GM18502 (cell line): ENCODE results near the gene RAB43.
"Not testable (repeated sequence)": the region's sequence is repeated elsewhere in the genome, so short reads cannot be mapped to it uniquely, and the experiment has no call there.

Experiments
- ATAC-seq: cut with Tn5 transposase; IDR thresholded peaks from one replicate; pipeline ENCODE4 v1.9.1; 2021; ENCODE audit warnings: mild to moderate bottlenecking; ENCODE audit not compliant: unreplicated experiment, poor library complexity

RAB43 gene

GRCh38 chr3:129101370-129102138 is 20.1 kb downstream of the RAB43 start:
- ATAC-seq: no peak

DNA sequence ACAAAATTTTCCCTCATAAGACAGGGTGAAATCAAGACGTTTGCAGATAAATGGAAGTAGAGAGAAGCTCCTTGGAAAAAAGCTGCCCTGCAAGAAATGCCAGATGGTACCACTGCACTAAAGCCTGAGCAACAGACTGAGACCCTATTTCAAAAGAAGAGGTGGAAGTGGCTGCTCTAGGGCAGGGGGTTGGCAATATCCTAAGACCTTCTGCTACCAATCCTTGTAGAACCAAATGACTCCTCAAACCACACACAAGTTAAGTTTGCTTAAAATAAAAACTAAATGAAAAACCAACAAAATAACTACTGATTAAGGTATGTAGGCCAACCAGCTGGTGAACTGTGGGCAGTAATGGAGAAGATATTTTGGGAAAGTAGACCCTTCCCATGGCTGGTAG is 21.3 kb downstream of the RAB43 start:
- ATAC-seq: no peak

- no peak for ATAC-seq
Measured at GRCh38 chr3:129095285-129095684, 26.3 kb downstream of the RAB43 start.

DNA sequence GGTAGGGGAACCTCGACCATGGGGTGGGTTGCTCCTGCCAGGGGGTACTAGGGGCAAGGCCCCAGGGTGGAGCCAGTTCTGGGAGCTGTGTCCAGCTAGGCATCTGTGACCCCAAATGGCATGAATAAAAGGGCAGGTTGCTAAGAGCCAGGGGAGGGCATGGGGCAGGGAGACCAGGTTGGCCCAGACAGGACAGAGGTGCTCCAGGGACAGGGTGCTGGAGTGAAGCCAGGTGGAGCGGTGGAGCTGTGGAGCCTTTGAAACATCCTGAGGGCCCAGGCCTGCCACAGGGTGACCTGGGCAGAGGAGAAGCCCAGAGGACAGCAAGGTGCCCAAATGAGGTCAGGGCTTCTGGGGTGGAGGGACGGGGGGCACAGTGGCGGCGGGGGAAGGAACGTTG is 33.3 kb downstream of the RAB43 start:
- ATAC-seq: not testable (repeated sequence)

GRCh38 chr3:129087904-129088303 is 33.7 kb downstream of the RAB43 start:
- ATAC-seq: not testable (repeated sequence)

DNA sequence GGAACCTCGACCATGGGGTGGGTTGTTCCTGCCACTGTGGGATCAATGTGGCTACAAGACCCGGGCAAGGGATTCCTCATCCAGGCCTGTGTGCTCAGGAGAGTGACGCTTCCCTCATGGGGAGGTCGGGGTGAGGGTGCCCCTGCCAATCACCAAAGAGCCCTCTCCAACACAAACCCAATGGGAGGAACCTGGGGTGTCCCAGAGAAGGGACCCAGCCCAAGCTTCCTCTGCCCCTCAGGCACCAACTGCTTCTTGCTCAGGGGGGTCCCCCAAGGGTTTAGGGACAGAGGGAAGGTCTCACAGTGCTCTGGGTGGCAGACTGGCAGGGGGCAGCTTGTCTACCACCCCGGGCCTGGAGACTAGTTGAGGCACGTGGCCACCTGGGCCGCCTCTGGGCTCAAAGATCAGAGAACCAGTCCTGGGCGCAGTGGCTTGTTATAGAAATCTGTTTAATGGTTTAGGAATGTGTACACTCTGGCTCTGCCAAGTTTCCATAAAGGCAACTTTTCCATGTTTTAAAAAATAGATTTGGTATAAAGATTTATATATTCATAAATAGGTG is 34.4 kb downstream of the RAB43 start:
- ATAC-seq: no peak

DNA sequence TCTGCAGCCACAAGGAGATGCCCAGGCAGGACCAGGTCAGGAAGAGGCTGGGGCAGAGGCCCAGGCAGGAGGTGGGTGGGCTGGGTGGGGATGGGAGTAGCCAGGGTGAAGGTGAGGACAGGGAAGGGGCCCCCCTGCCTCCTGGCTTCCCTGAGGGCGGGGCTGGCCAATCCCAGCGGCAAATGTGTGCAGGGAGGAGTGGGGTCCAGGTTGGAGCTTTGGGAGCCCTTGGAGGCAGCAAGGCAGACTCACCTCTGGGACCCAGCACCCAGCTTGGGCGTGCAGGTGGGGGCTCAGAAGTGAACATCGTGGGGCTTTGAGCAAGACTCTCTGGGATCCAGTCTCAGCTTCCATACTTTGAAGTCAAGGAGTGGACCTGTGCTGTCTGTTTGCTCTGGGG is 35.8 kb downstream of the RAB43 start:
- no peak for ATAC-seq

GRCh38 chr3:129085165-129085715 is 36.4 kb downstream of the RAB43 start:
- ATAC-seq: no peak

GRCh38 chr3:129084501-129084900 is 37.1 kb downstream of the RAB43 start:
- no peak for ATAC-seq

GRCh38 chr3:129082026-129082425 is 39.6 kb downstream of the RAB43 start:
- no peak for ATAC-seq

DNA sequence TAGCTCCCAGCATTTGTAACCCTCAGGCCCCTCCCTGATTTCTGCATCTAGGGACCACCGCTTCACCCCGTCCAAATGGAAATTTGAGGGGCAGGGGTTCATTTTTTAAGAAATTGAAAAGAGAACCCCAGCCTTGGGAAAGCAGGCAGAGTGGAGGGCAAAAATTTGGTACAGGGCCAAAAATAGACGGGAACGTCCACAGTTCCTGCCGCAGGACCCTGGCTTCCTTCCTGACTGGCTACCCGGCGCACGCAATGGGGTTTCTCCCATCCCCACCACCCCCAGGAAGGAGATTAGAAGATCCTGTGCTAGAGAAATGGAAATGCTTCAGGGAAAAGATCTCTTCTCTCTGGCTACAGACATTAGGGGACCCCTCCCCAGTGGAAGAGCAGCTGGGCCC is 40.1 kb downstream of the RAB43 start:
- no peak for ATAC-seq

DNA sequence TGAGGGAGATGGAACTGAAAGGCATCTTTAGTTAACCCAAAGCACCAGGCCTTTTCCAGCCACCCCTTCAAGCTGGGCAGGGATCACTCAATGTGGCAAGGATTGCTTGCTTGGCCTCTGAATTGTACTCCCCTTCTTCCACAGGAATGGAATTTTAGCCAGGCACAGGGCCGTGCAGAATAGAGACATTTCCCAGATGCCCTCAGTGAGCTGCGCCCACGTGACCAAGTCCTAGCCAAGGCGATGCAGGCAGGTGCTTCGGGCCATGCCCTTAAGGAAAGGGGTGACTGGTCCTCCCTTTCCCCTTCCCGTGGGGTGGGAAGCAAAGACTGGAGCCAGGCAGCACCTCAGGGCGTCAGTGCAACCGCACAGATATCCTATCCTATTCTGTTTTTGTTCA is 43.1 kb downstream of the RAB43 start:
- ATAC-seq: no peak

DNA sequence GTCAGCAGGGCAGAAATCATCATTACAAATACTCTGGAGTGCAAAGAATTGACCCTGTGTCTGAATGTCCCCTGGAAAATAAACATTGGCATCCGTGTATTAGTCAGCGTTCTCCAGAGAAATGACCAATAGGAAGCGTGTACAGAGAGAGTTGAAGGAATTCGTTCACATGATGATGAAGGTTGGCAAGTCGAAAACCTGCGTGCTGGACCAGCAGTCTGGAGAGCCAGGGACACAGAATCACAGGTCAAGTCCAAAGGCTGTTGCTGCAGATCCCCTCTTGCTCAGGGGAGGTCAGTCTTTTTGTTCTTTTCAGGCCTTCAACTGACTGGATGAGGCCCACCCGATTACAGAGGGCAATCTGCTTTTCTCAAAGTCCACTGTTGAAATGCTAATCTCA is 44.4 kb downstream of the RAB43 start:
- ATAC-seq: no peak

GRCh38 chr3:129070086-129070885 is 51.3 kb downstream of the RAB43 start:
- ATAC-seq: no peak

DNA sequence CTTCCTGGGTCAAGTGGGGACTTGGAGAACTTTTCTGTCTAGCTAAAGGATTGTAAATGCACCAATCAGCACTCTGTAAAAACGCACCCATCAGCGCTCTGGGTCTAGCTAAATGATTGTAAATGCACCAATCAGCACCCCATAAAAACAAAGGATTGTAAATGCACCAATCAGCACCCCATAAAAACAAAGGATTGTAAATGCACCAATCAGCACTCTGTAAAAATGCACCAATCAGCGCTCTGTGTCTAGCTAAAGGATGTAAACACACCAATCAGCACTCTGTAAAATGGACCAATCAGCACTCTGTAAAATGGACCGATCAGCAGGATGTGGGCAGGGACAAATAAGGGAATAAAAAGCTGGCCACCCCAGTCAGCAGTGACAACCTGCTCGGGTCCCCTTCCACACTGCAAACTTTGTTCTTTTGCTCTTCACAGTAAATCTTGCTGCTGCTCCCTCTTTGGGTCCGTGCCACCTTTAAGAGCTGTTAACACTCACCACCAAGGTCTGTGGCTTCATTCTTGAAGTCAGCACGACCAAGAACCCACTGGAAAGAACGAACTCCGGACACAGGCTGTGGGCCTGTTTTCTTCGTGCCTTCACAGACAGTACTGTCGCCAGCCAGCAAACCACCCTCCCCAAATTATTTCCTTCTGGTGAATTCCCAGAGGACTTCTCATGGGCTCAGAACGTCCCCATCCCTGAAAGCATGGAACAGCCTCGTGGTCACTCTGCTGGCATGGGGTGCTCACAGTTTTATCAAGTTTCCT is 52.1 kb downstream of the RAB43 start:
- not testable (repeated sequence) for ATAC-seq

GRCh38 chr3:129068291-129068886 is 53.2 kb downstream of the RAB43 start:
- ATAC-seq: no peak

- not testable (repeated sequence) for ATAC-seq
Measured at GRCh38 chr3:129067719-129068118, 53.9 kb downstream of the RAB43 start.

- ATAC-seq: no peak
Measured at GRCh38 chr3:129065720-129066073, 55.9 kb downstream of the RAB43 start.

DNA sequence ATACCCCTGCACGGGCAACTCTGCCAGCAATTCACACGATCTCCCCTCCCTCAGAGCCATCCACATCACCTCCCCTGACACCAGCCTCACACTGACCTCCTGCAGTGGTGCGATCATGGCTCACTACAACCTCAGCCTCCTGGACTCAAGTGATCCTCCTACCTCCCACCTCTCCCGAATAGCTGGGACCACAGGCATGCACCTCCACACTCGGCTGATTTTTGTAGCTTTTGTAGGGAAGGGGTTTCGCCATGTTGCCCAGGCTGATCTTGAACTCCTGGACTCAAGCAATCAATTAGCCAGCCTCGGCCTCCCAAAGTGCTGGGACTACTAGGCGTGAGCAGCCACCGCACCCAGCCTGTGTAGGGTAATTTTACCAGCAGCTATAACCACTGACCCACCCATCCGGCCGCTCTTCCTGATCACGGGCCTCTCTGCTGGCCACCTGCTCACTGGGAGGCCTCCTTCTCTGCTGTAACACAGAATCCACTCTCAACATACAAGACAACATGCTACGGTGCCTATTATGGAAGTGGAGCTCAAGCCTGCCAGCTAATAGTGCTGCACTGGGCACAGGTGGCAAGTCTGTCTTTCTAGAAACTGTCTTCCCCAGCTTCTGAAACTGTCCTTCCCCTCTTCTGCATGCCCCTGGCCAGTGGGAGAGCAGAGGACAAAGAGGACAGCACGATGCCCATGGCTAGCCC is 56.4 kb downstream of the RAB43 start:
- ATAC-seq: no peak
